OCI-LY3 (cell line): ENCODE results near the gene BBIP1.
A peak's percentile ranks its signal among the peaks of the same experiment; 100 is the strongest.

Experiments
- H2AFZ ChIP-seq: fragments of 200-600, 300-600 bp; shearing (Covaris generic); 2 replicates; pipeline ENCODE4 v1.6.0; 2014; ENCODE audit warnings: antibody characterized with exemption, low read depth, low read length
- H3K27ac ChIP-seq: fragments of 200-600, 300-600 bp; sonication (generic); 2 replicates; pipeline ENCODE4 v1.5.1; 2014; ENCODE audit warnings: mild to moderate bottlenecking, low read length, moderate library complexity, mixed read lengths
- H3K27me3 ChIP-seq: fragments of 200-600, 300-600 bp; sonication (generic); 2 replicates; pipeline ENCODE4 v1.6.1; 2014; ENCODE audit warnings: low read depth, low read length, mixed read lengths
- H3K36me3 ChIP-seq: fragments of 200-600, 300-600 bp; sonication (generic); replicated peaks from 2 replicates; pipeline ENCODE3; 2014; ENCODE audit warnings: low read depth, low read length, mixed read lengths
- H3K4me1 ChIP-seq: fragments of 300-600, 200-600 bp; sonication (generic); 2 replicates; pipeline ENCODE4 v1.6.1; 2014; ENCODE audit warnings: low read length, mixed read lengths
- H3K4me2 ChIP-seq: fragments of 200-600, 300-600 bp; sonication (generic); 2 replicates; pipeline ENCODE4 v1.6.1; 2014; ENCODE audit warnings: low read length, mixed read lengths
- H3K4me3 ChIP-seq: fragments of 300-600, 200-600 bp; sonication (generic); 2 replicates; pipeline ENCODE4 v1.5.1; 2014; ENCODE audit warnings: antibody characterized with exemption, mild to moderate bottlenecking, low read length, moderate library complexity
- H3K79me2 ChIP-seq: fragments of 300-600, 200-600 bp; shearing (Covaris generic); 2 replicates; pipeline ENCODE4 v1.6.1; 2014; ENCODE audit warnings: mild to moderate bottlenecking, low read length, mixed read lengths
- H3K9ac ChIP-seq: fragments of 300-600, 200-600 bp; shearing (Covaris generic); 2 replicates; pipeline ENCODE4 v1.6.0; 2014; ENCODE audit warnings: mild to moderate bottlenecking, low read length, moderate library complexity
- H3K9me3 ChIP-seq: fragments of 200-600, 300-600 bp; shearing (Covaris generic); 2 replicates; pipeline ENCODE4 v1.6.1; 2014; ENCODE audit warnings: low read length, mixed read lengths; ENCODE audit not compliant: insufficient read depth
- H4K20me1 ChIP-seq: fragments of 200-600, 300-600 bp; sonication (generic); 2 replicates; pipeline ENCODE4 v1.6.1; 2016; ENCODE audit warnings: low read length, mixed read lengths; ENCODE audit not compliant: insufficient read depth
- EZH2phosphoT487 ChIP-seq: fragments of 200-600 bp; shearing (Covaris generic); IDR thresholded peaks from 2 replicates; pipeline ENCODE4 v1.6.1; 2018; ENCODE audit warnings: antibody characterized with exemption, mixed run types, low read depth
- TF ChIP-seq, protein P1 (sequence below): fragments of 200-600, 300-600 bp; sonication (generic); IDR thresholded peaks from 2 replicates; pipeline ENCODE4 v1.5.1; 2014; ENCODE audit warnings: antibody characterized with exemption, low read length, low read depth

Gene BBIP1

DNA sequence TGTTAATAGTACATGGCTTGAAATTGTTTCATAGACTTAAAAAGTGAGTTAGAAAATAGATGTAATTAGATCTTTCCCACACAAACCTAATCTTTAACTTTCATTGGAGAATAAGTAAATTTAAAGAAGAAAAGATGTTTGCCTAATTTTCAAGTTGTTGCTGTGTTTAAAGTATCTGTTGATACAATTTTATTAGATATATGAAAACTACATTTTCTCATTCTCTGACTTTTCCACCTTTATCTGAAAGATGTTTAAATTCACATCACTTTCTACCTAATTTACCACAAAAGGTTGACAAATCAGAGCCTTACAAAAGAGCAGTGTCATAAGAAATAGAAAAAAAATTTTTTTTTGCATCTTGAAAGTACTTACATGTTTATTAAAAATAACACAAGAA lies 46.2 kb upstream of the BBIP1 start:
- H3K4me1 ChIP-seq, result peaks cover 46% of the 10 kb centered on the region
- H3K9me3 ChIP-seq, result no peaks in the 10 kb centered on the region
- H3K79me2 ChIP-seq, result peaks cover 87% of the 10 kb centered on the region
- H4K20me1 ChIP-seq, result peaks cover 22% of the 10 kb centered on the region; the same call in 1 of the 2 replicates
- no peaks in the 10 kb centered on the region for H3K27me3 ChIP-seq
- TF ChIP-seq EZH2phosphoT487, result no peak
- TF ChIP-seq, protein P1, sequence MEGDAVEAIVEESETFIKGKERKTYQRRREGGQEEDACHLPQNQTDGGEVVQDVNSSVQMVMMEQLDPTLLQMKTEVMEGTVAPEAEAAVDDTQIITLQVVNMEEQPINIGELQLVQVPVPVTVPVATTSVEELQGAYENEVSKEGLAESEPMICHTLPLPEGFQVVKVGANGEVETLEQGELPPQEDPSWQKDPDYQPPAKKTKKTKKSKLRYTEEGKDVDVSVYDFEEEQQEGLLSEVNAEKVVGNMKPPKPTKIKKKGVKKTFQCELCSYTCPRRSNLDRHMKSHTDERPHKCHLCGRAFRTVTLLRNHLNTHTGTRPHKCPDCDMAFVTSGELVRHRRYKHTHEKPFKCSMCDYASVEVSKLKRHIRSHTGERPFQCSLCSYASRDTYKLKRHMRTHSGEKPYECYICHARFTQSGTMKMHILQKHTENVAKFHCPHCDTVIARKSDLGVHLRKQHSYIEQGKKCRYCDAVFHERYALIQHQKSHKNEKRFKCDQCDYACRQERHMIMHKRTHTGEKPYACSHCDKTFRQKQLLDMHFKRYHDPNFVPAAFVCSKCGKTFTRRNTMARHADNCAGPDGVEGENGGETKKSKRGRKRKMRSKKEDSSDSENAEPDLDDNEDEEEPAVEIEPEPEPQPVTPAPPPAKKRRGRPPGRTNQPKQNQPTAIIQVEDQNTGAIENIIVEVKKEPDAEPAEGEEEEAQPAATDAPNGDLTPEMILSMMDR, result no peak
- no peak overlapping the region for H2AFZ ChIP-seq
- H3K4me3 ChIP-seq, result no peak overlapping the region
- H3K4me2 ChIP-seq, result no peak overlapping the region
- peaks cover 8% of the 10 kb centered on the region for H3K36me3 ChIP-seq
- H3K27ac ChIP-seq, result no peak overlapping the region
- no peak overlapping the region for H3K9ac ChIP-seq

DNA sequence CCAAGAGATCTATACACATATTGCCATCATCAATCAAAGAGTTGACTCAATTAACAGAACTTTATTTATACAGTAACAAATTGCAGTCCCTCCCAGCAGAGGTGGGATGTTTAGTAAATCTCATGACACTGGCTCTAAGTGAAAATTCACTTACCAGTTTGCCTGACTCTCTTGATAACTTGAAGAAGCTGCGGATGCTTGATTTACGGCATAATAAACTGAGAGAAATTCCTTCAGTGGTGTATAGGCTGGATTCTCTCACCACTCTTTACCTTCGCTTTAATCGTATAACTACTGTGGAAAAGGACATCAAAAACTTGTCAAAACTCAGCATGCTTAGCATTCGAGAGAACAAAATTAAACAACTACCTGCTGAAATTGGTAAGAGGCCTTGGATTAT lies 45.7 kb upstream of the BBIP1 start:
- peaks cover 88% of the 10 kb centered on the region for H3K79me2 ChIP-seq
- peaks cover 26% of the 10 kb centered on the region; the same call in 1 of the 2 replicates for H4K20me1 ChIP-seq
- TF ChIP-seq, protein P1, result no peak
- no peak for TF ChIP-seq EZH2phosphoT487
- H2AFZ ChIP-seq, result no peak overlapping the region
- H3K27me3 ChIP-seq, result no peaks in the 10 kb centered on the region
- peaks cover 8% of the 10 kb centered on the region for H3K36me3 ChIP-seq
- H3K9me3 ChIP-seq, result no peaks in the 10 kb centered on the region
- H3K4me2 ChIP-seq, result no peak overlapping the region
- H3K4me1 ChIP-seq, result peaks cover 49% of the 10 kb centered on the region
- H3K4me3 ChIP-seq, result no peak overlapping the region
- no peak overlapping the region for H3K9ac ChIP-seq
- no peak overlapping the region for H3K27ac ChIP-seq

DNA sequence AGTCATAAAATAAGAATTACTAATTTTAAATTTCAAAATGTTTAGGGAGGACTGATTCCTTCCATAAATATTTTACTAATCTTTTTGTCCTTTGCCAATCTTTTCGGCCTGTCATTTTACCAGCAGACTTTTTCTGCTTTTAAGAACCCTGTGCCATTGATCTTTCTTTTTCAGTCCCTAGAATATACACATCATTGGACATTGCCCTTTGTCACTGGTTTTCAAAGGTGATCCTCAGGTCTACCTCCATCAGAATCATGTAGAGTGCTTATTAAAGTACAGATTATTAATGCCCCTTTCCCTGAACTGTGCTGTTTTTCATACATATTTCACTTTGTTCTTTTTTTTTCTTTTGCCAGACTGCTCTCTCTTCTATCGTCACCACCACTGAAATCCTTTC lies 44.2 kb upstream of the BBIP1 start:
- Histone ChIP-seq H3K4me3 (no peak overlapping the region), H3K9me3 (no peaks in the 10 kb centered on the region), H3K36me3 (peaks cover 7% of the 10 kb centered on the region), H3K27ac (no peak overlapping the region), H3K27me3 (no peaks in the 10 kb centered on the region), H3K4me1 (peaks cover 48% of the 10 kb centered on the region), H2AFZ (no peak overlapping the region), H3K4me2 (no peak overlapping the region), H3K9ac (no peak overlapping the region), H4K20me1 (peaks cover 31% of the 10 kb centered on the region; the same call in 1 of the 2 replicates), H3K79me2 (peaks cover 85% of the 10 kb centered on the region)
- TF ChIP-seq, protein P1, result no peak
- no peak for TF ChIP-seq EZH2phosphoT487

DNA sequence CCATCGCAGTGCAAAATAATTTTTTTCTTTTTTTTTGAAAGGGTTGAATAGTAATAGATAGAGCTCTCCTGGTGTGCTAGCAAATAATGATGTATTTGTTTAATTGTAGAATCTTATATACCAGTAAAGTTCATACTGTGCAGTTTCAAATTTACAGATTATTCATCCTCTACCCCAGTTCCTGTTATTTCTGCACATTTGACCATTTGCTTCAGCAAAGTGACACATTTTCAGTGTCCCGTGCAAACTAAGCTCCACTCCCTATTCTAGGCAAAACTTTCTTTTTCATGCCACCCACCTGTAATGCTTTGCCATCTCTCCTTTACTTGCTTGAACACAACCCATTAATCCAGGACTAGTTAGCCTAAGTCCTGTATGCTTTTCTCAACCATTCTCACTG lies 43.5 kb upstream of the BBIP1 start:
- Histone ChIP-seq H3K9ac (no peak overlapping the region), H3K4me2 (peak overlapping the region; percentile 47), H3K4me1 (peaks cover 41% of the 10 kb centered on the region), H3K4me3 (no peak overlapping the region), H2AFZ (no peak overlapping the region), H3K79me2 (peaks cover 84% of the 10 kb centered on the region), H4K20me1 (peaks cover 31% of the 10 kb centered on the region; the same call in 1 of the 2 replicates), H3K36me3 (peaks cover under 1% of the 10 kb centered on the region), H3K9me3 (no peaks in the 10 kb centered on the region), H3K27me3 (no peaks in the 10 kb centered on the region), H3K27ac (peak overlapping the region; percentile 25)
- TF ChIP-seq, protein P1, result no peak
- no peak for TF ChIP-seq EZH2phosphoT487
